22Rv1 (cell line): ENCODE measurements around the gene ISOC1.

Source experiments
- H3K27ac ChIP-seq: fragments of 450-650 bp; 2 replicates; pipeline ENCODE4 v1.5.1; 2017
- CTCF ChIP-seq: fragments of 450-650 bp; IDR thresholded peaks from 2 replicates; pipeline ENCODE4 v1.5.1; 2017; ENCODE audit warnings: mild to moderate bottlenecking
- ZFX ChIP-seq: fragments of 450-650 bp; IDR thresholded peaks from 2 replicates; pipeline ENCODE4 v1.6.1; 2017; ENCODE audit warnings: antibody characterized with exemption, borderline replicate concordance

ISOC1 gene

GRCh38 chr5:129077433-129078075, 17.0 kb upstream of the ISOC1 start:
- TF ChIP-seq ZFX (no peak), CTCF (no peak)
- no peak overlapping the region for H3K27ac ChIP-seq

- TF ChIP-seq CTCF = no peak
- TF ChIP-seq ZFX = no peak
- no peak overlapping the region for H3K27ac ChIP-seq
These were observed 16.3 kb upstream of the ISOC1 start for GRCh38 chr5:129078247-129078646.

- no peak overlapping the region for H3K27ac ChIP-seq
- TF ChIP-seq CTCF (no peak), ZFX (no peak)
These were observed 15.9 kb upstream of the ISOC1 start for GRCh38 chr5:129078660-129079059.

GRCh38 chr5:129079496-129079895, 15.1 kb upstream of the ISOC1 start:
- H3K27ac ChIP-seq = no peak overlapping the region
- no peak for TF ChIP-seq ZFX

- TF ChIP-seq CTCF (no peak), ZFX (no peak)
These were observed 13.8 kb upstream of the ISOC1 start for GRCh38 chr5:129080766-129081165.

GRCh38 chr5:129082225-129083136, 12.1 kb upstream of the ISOC1 start:
- TF ChIP-seq ZFX (no peak), CTCF (no peak)
- no peak overlapping the region for H3K27ac ChIP-seq

More at GRCh38 chr5:129080766-129081165, 13.8 kb upstream of the ISOC1 start:
- no peak overlapping the region for H3K27ac ChIP-seq

GRCh38 chr5:129094924-129095899, 663 bp downstream of the ISOC1 start:
- TF ChIP-seq CTCF (peak; percentile 34), ZFX (no peak)

More at GRCh38 chr5:129094924-129095899, 663 bp downstream of the ISOC1 start:
- peak overlapping the region; percentile 76 for H3K27ac ChIP-seq
